ENCODE data around the gene UBE2R2. TPM values are rescaled to one million over a fixed set of nuclear protein-coding genes. Genes with fewer than 3 reads are reported as not detected.
A peak's percentile ranks its signal among the peaks of the same experiment; 100 is the strongest.

UBE2R2 gene
- total and polyA plus RNA-seq, 7 donors = 20.3 to 62.9 (median 51.3) TPM

DNA sequence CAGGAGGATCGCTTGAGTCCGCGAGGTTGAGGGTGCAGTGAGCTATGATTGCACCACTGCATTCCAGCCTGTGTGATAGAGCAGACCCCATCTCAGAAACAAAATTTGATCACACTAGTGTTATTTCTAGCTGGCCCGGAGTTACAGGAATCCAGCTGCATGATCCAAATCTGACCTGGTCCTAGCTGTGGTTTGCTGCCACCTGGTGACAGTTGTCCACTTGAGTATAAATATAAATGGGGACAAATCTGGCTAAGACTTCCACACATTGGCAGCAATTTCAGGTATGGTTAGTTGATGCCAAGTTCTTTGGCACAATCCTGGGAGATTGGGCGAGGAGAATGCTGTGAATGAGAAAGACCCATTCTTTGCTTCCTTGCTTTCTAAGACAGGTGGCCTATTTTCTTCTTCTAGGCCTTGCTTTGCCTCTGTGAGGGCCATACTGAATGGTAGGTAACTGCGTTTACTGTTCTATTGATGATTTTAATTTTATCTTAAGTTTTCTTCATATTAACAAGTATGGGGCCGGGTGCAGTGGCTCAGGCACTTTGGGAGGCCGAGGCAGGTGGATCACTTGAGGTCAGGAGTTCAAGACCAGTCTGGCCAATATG, 35.4 kb downstream of the UBE2R2 start:
- peaks cover 39% of the 10 kb centered on the region for H3K4me1 ChIP-seq
- no peaks in the 10 kb centered on the region for H3K27me3 ChIP-seq (ENCODE audit: insufficient read depth in 3 of 3, low read length in 2 of 3)
- H3K4me3 ChIP-seq = no peak overlapping the region
- intact Hi-C loops (cut with DNase I) = loop anchor here (1.0 to 2.0 kb wide), 2 partner anchors 39 to 40 kb away; no protein-coding TSS in a partner anchor
- peak overlapping the region; percentile 61 for H3K27ac ChIP-seq
- DNase-seq (peak; percentile 56 to 79), ATAC-seq (peak; percentile 79 to 86 (median 84))
- no peaks in the 10 kb centered on the region for H3K36me3 ChIP-seq (ENCODE audit: insufficient read depth in 1 of 2, low read depth in 1 of 2)
- WGBS, 3 donors = 37 to 59% (median 46%) methylated on average over 8 of the region's 8 CpGs
- no peaks in the 10 kb centered on the region for H3K9me3 ChIP-seq
- TF ChIP-seq CTCF (IDR thresholded peaks at IDR 0.05) = peak; percentile 67

- TF ChIP-seq CTCF (IDR thresholded peaks at IDR 0.05) = no peak
- intact Hi-C loops (cut with DNase I) = no loop called here
- peak overlapping the region; percentile 7 for H3K27ac ChIP-seq
- no peaks in the 10 kb centered on the region for H3K27me3 ChIP-seq (ENCODE audit: insufficient read depth in 3 of 3, low read length in 2 of 3)
- ATAC-seq (no peak), DNase-seq (no peak)
- no peaks in the 10 kb centered on the region for H3K9me3 ChIP-seq
- no peak overlapping the region for H3K4me3 ChIP-seq
- no peaks in the 10 kb centered on the region for H3K36me3 ChIP-seq (ENCODE audit: insufficient read depth in 1 of 2, low read depth in 1 of 2)
- H3K4me1 ChIP-seq = peaks cover 32% of the 10 kb centered on the region
Observed at GRCh38 chr9:33856247-33856646, 39.3 kb downstream of the UBE2R2 start.

DNA sequence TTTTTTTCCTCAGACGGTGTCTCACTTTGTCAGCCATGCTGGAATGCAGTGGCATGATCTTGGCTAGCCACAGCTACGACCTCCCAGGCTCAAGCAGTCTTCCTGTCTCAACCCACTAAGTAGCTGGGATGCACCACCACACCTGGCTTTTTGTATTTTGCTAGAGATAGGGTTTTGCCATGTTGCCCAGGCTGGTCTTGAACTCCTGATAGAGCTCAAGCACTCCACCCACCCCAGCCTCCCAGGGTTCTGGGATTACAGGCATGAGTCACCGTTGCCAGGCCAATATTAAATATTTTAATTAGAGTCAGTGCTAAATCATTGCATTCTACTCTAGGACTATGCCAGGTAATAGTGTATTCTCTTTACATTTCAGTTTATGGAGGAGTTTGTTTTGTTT, 41.5 kb downstream of the UBE2R2 start:
- H3K4me3 ChIP-seq = no peak overlapping the region
- peak in 2 of 4 donors; percentile 11 to 33 for ATAC-seq
- no peaks in the 10 kb centered on the region for H3K27me3 ChIP-seq (ENCODE audit: insufficient read depth in 3 of 3, low read length in 2 of 3)
- no peak overlapping the region for H3K27ac ChIP-seq
- TF ChIP-seq CTCF (IDR thresholded peaks at IDR 0.05) = no peak
- H3K4me1 ChIP-seq = peaks cover 30% of the 10 kb centered on the region
- H3K36me3 ChIP-seq (ENCODE audit: insufficient read depth in 1 of 2, low read depth in 1 of 2) = no peaks in the 10 kb centered on the region
- intact Hi-C loops (cut with DNase I) = no loop called here
- no peak for DNase-seq
- WGBS, 3 donors = 68 to 75% (median 71%) methylated on average over 3 of the region's 3 CpGs
- no peaks in the 10 kb centered on the region for H3K9me3 ChIP-seq

- no peak overlapping the region for H3K4me3 ChIP-seq
- no peaks in the 10 kb centered on the region for H3K9me3 ChIP-seq
- H3K36me3 ChIP-seq (ENCODE audit: insufficient read depth in 1 of 2, low read depth in 1 of 2) = no peaks in the 10 kb centered on the region
- intact Hi-C loops (cut with DNase I) = no loop called here
- whole genome bisulfite sequencing, 3 donors = 86 to 88% (median 87%) methylated on average over 1 of the region's 1 CpG
- no peak for ATAC-seq
- no peak for DNase-seq
- no peak overlapping the region for H3K27ac ChIP-seq
- no peak for TF ChIP-seq CTCF (IDR thresholded peaks at IDR 0.05)
- H3K4me1 ChIP-seq = peaks cover 30% of the 10 kb centered on the region
- H3K27me3 ChIP-seq (ENCODE audit: insufficient read depth in 3 of 3, low read length in 2 of 3) = no peaks in the 10 kb centered on the region
Observed at GRCh38 chr9:33860200-33860871, 43.4 kb downstream of the UBE2R2 start.

All from psoas muscle (tissue), 8 donors.